HCT116 (cell line): ENCODE measurements around the gene GPR150.

Experiments used
- POLR2A ChIP-seq: IDR thresholded peaks from 2 replicates; pipeline ENCODE4 v1.7.0; 2011; ENCODE audit warnings: borderline replicate concordance; ENCODE audit not compliant: insufficient read depth, insufficient read length; ENCODE audit errors: extremely low read depth
- YY1 ChIP-seq: IDR thresholded peaks from 2 replicates; pipeline ENCODE4 v1.6.1; 2011; ENCODE audit warnings: low read length, low read depth, moderate library complexity, mild to moderate bottlenecking; ENCODE audit not compliant: insufficient replicate concordance; ENCODE audit errors: extremely low read depth
- ZNF274 ChIP-seq: fragments of 200-500 bp; sonication (Bioruptor generic); IDR thresholded peaks from 2 replicates; pipeline ENCODE4 v1.6.1; 2014; ENCODE audit warnings: mild to moderate bottlenecking, low read depth, low read length, inconsistent platforms
- TF ChIP-seq, protein P1 (sequence below), 3 experiments: fragments of 200-600 bp in 1 of 3; sonication (generic) in 1 of 3; IDR thresholded peaks in 2 of 3; conservative IDR thresholded peaks in 1 of 3; 2 replicates each; pipeline ENCODE4 v1.5.1; 2012 to 2017; ENCODE audit warnings: low read depth in 2 of 3, low read length in 2 of 3, antibody characterized with exemption in 1 of 3, borderline replicate concordance in 1 of 3, control low read depth in 1 of 3, mild to moderate bottlenecking in 1 of 3, mixed read lengths in 1 of 3, mixed run types in 1 of 3, moderate library complexity in 1 of 3; ENCODE audit not compliant: insufficient read depth in 1 of 3
- TF ChIP-seq, protein P2 (sequence below): IDR thresholded peaks from 2 replicates; pipeline ENCODE4 v1.6.1; 2012

DNA sequence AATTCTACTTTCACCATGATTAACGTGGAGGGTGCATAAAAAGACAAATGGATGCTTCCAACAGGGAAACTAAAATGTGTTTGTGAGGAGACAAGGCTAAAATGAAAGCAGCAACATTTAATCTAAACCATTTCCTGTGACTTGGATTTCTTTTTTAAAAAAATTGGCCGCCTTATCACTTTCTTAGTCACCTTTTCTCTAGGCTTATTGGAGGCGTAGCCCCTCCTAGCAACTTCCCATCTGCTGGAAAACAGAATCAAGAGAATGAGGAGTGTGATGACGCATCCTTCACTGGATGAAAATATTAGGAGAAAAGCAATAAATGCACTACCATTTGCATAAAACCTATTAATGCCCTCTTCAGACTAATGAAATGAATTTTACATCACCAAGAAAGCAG, 791 bp upstream of the GPR150 start:
- TF ChIP-seq POLR2A (no peak), YY1 (no peak), ZNF274 (no peak)
- TF ChIP-seq, protein P1, sequence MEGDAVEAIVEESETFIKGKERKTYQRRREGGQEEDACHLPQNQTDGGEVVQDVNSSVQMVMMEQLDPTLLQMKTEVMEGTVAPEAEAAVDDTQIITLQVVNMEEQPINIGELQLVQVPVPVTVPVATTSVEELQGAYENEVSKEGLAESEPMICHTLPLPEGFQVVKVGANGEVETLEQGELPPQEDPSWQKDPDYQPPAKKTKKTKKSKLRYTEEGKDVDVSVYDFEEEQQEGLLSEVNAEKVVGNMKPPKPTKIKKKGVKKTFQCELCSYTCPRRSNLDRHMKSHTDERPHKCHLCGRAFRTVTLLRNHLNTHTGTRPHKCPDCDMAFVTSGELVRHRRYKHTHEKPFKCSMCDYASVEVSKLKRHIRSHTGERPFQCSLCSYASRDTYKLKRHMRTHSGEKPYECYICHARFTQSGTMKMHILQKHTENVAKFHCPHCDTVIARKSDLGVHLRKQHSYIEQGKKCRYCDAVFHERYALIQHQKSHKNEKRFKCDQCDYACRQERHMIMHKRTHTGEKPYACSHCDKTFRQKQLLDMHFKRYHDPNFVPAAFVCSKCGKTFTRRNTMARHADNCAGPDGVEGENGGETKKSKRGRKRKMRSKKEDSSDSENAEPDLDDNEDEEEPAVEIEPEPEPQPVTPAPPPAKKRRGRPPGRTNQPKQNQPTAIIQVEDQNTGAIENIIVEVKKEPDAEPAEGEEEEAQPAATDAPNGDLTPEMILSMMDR (IDR thresholded peaks at IDR 0.05 in 2 of 3, conservative IDR thresholded peaks at IDR 0.05 in 1 of 3; ENCODE audit: borderline replicate concordance in 1 of 3, insufficient read depth in 1 of 3, low read depth in 2 of 3, low read length in 2 of 3), result no peak
- TF ChIP-seq, protein P2, sequence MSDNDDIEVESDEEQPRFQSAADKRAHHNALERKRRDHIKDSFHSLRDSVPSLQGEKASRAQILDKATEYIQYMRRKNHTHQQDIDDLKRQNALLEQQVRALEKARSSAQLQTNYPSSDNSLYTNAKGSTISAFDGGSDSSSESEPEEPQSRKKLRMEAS, result no peak
